ENCODE data around the gene GTF2E1. TPM values are rescaled to one million over a fixed set of nuclear protein-coding genes. Genes with fewer than 3 reads are reported as not detected.
"Not testable (repeated sequence)": the region's sequence is repeated elsewhere in the genome, so short reads cannot be mapped to it uniquely, and the experiment has no call there.

Gene GTF2E1
- total RNA-seq, 1 experiment from 2014 or later, result 22.2 TPM

DNA sequence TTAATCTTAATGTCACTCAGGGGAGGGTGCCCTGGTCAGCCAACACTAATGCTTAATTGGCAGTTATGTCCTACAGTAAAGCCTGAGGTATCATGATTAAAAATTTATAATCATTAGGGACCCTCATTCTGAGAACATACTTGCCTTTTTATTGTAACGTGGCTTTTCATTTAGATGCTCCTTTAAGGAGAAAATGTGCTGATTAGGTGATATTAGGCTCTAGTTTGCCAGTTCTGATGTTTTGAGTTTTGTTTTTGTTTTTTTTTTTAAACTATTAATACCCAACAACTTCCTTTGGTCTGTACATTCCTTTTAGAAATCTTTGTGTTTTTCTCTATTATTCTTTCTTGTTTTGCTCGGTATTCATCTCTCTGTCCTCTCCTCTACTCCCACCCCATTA, 10.3 kb downstream of the GTF2E1 start:
- Histone ChIP-seq H2AFZ (no peak overlapping the region), H3K27ac (no peak overlapping the region), H3K9me2 (ENCODE audit: insufficient read depth) (no peaks in the 10 kb centered on the region; the same call in 1 of the 2 replicates), H3F3A (ENCODE audit: insufficient read depth, low read depth) (no peaks in the 10 kb centered on the region), H4K20me1 (ENCODE audit: insufficient read depth) (peaks cover 10% of the 10 kb centered on the region), H3K36me3 (ENCODE audit: low read depth) (peaks cover 13% of the 10 kb centered on the region), H3K4me2 (no peak overlapping the region), H3K79me2 (ENCODE audit: low read depth) (peaks cover 26% of the 10 kb centered on the region; the same call in 1 of the 2 replicates), H3K27me3 (ENCODE audit: insufficient read depth, low read depth) (no peaks in the 10 kb centered on the region), H3K4me1 (replicated peaks; ENCODE audit: insufficient read depth) (no peaks in the 10 kb centered on the region), H3K4me3 (no peak overlapping the region), H3K9me3 (ENCODE audit: insufficient read depth, low read depth) (no peaks in the 10 kb centered on the region)
- no peak for DNase-seq
- POLR2A ChIA-PET (ENCODE audit: unreplicated experiment), result no interaction called here
- intact Hi-C loops (cut with micrococcal nuclease; ENCODE audit: unreplicated experiment), result no loop called here
- BruUV-seq (replicated peaks), result no TSS peak
- CTCF ChIA-PET, result no interaction called here
- TF ChIP-seq, protein P1, sequence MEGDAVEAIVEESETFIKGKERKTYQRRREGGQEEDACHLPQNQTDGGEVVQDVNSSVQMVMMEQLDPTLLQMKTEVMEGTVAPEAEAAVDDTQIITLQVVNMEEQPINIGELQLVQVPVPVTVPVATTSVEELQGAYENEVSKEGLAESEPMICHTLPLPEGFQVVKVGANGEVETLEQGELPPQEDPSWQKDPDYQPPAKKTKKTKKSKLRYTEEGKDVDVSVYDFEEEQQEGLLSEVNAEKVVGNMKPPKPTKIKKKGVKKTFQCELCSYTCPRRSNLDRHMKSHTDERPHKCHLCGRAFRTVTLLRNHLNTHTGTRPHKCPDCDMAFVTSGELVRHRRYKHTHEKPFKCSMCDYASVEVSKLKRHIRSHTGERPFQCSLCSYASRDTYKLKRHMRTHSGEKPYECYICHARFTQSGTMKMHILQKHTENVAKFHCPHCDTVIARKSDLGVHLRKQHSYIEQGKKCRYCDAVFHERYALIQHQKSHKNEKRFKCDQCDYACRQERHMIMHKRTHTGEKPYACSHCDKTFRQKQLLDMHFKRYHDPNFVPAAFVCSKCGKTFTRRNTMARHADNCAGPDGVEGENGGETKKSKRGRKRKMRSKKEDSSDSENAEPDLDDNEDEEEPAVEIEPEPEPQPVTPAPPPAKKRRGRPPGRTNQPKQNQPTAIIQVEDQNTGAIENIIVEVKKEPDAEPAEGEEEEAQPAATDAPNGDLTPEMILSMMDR (conservative IDR thresholded peaks at IDR 0.05), result no peak

DNA sequence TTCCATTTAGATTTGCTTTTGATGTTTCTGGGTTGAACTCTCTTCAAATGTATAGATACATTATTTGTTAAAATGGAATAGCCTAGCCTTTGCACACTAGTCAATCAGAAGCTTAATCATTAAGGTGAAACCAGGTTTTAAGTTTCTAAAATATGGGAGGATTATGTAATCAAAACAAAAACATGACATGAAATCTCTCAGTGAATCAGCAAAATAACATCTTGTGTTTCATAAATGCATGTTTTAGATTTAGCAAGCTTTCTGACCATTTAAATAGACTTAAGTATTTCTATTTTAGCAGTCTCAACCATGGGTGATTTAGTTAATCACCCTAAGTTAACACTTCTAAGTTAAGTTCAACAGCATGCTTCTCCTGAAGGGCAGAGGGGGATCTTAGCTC, 11.3 kb downstream of the GTF2E1 start:
- no peak overlapping the region for H3K4me2 ChIP-seq
- POLR2A ChIA-PET (ENCODE audit: unreplicated experiment), result interaction anchor here (0.7 kb wide), 1 partner anchor 47 kb away, joined by 3 read pairs; no protein-coding TSS in a partner anchor
- H3K36me3 ChIP-seq (ENCODE audit: low read depth), result peaks cover 13% of the 10 kb centered on the region
- H3K79me2 ChIP-seq (ENCODE audit: low read depth), result peaks cover 33% of the 10 kb centered on the region; the same call in 1 of the 2 replicates
- H3K9me3 ChIP-seq (ENCODE audit: insufficient read depth, low read depth), result no peaks in the 10 kb centered on the region
- intact Hi-C loops (cut with micrococcal nuclease; ENCODE audit: unreplicated experiment), result no loop called here
- 0 out of 2 replicates have a peak overlapping the region, but pooled peaks have one; percentile 11 for H3K27ac ChIP-seq
- no peak for DNase-seq
- no TSS peak for BruUV-seq (replicated peaks)
- TF ChIP-seq, protein P1 (conservative IDR thresholded peaks at IDR 0.05), result no peak
- no peak for TF ChIP-seq EZH2 (IDR thresholded peaks at IDR 0.05; ENCODE audit: low read depth)
- no peak overlapping the region for H3K4me3 ChIP-seq
- CTCF ChIA-PET, result no interaction called here
- no peaks in the 10 kb centered on the region for H3K27me3 ChIP-seq (ENCODE audit: insufficient read depth, low read depth)
- peaks cover 10% of the 10 kb centered on the region for H4K20me1 ChIP-seq (ENCODE audit: insufficient read depth)
- no peak overlapping the region for H2AFZ ChIP-seq
- no peaks in the 10 kb centered on the region for H3F3A ChIP-seq (ENCODE audit: insufficient read depth, low read depth)
- no peaks in the 10 kb centered on the region; the same call in 1 of the 2 replicates for H3K9me2 ChIP-seq (ENCODE audit: insufficient read depth)
- H3K4me1 ChIP-seq (replicated peaks; ENCODE audit: insufficient read depth), result no peaks in the 10 kb centered on the region

DNA sequence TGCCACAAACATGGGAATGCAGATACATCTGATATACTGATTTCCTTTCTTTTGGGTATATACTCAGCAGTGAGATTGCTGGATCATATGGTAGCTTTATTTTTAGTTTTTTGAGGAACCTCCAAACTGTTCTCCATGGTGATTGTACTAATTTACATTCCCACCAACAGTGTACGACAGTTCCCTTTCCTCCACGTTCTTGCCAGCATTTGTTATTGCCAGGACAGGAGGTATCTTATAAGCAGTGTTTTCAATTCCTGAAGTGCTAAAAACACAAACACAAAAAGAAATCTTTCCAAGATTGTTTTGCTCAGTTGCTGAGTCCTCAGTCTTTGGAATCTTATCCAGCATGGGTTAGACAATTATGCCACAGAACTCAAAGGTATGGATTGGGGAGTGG, 13.5 kb downstream of the GTF2E1 start:
- no TSS peak for BruUV-seq (replicated peaks)
- Histone ChIP-seq H3K4me3 (no peak overlapping the region), H4K20me1 (ENCODE audit: insufficient read depth) (peaks cover 4% of the 10 kb centered on the region), H3K4me2 (no peak overlapping the region), H3K9me3 (ENCODE audit: insufficient read depth, low read depth) (no peaks in the 10 kb centered on the region), H3K9me2 (ENCODE audit: insufficient read depth) (no peaks in the 10 kb centered on the region; the same call in 1 of the 2 replicates), H3K27ac (no peak overlapping the region), H3F3A (ENCODE audit: insufficient read depth, low read depth) (no peaks in the 10 kb centered on the region), H3K79me2 (ENCODE audit: low read depth) (peaks cover 43% of the 10 kb centered on the region), H3K27me3 (ENCODE audit: insufficient read depth, low read depth) (no peaks in the 10 kb centered on the region), H2AFZ (no peak overlapping the region), H3K4me1 (replicated peaks; ENCODE audit: insufficient read depth) (no peaks in the 10 kb centered on the region), H3K36me3 (ENCODE audit: low read depth) (peaks cover 12% of the 10 kb centered on the region)
- ChIA-PET CTCF (no interaction called here), POLR2A (ENCODE audit: unreplicated experiment) (no interaction called here)
- TF ChIP-seq, protein P1 (conservative IDR thresholded peaks at IDR 0.05), result no peak
- no peak for TF ChIP-seq EZH2 (IDR thresholded peaks at IDR 0.05; ENCODE audit: low read depth)
- intact Hi-C loops (cut with micrococcal nuclease; ENCODE audit: unreplicated experiment), result no loop called here
- no peak for DNase-seq

DNA sequence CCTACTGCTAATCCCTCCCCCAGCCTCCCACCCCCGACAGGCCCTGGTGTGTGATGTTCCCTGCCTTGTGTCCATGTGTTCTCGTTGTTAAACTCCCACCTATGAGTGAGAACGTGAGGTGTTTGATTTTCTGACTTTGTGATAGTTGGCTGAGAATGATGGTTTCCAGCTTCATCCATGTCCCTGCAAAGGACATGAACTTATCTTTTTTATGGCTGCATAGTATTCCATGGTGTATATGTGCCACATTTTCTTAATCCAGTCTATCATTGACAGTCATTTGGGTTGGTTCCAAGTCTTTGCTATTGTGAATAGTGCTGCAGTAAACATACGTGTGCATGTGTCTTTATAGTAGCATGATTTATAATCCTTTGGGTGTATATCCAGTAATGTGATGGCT, 16.0 kb downstream of the GTF2E1 start:
- H2AFZ ChIP-seq; H3F3A ChIP-seq (ENCODE audit: insufficient read depth, low read depth); H3K36me3 ChIP-seq (ENCODE audit: low read depth); BruUV-seq (replicated peaks); H3K4me1 ChIP-seq (replicated peaks; ENCODE audit: insufficient read depth); H3K27me3 ChIP-seq (ENCODE audit: insufficient read depth, low read depth); intact Hi-C loops (cut with micrococcal nuclease; ENCODE audit: unreplicated experiment); H3K27ac ChIP-seq; POLR2A ChIA-PET (ENCODE audit: unreplicated experiment); DNase-seq; H3K4me2 ChIP-seq; CTCF ChIA-PET; H3K4me3 ChIP-seq; H3K9me3 ChIP-seq (ENCODE audit: insufficient read depth, low read depth); H3K9me2 ChIP-seq (ENCODE audit: insufficient read depth); H4K20me1 ChIP-seq (ENCODE audit: insufficient read depth): not testable (repeated sequence)
- H3K79me2 ChIP-seq (ENCODE audit: low read depth), result peaks cover 48% of the 10 kb centered on the region

All from PC-9 (cell line).